Measurements from ENCODE around the gene ADGRG3.
"Not testable (repeated sequence)": the region's sequence is repeated elsewhere in the genome, so short reads cannot be mapped to it uniquely, and the experiment has no call there.

Gene ADGRG3

GRCh38 chr16:57699481-57699880 lies 31.4 kb downstream of the ADGRG3 start:
- no peak for DNase-seq

- DNase-seq, result no peak
Measured at GRCh38 chr16:57699899-57700298, 31.8 kb downstream of the ADGRG3 start.

- no peak for DNase-seq
Measured at GRCh38 chr16:57700781-57701551, 32.9 kb downstream of the ADGRG3 start.

- no peak for DNase-seq
Measured at GRCh38 chr16:57701759-57702371, 33.8 kb downstream of the ADGRG3 start.

GRCh38 chr16:57703416-57704010 lies 35.4 kb downstream of the ADGRG3 start:
- no peak for DNase-seq

DNA sequence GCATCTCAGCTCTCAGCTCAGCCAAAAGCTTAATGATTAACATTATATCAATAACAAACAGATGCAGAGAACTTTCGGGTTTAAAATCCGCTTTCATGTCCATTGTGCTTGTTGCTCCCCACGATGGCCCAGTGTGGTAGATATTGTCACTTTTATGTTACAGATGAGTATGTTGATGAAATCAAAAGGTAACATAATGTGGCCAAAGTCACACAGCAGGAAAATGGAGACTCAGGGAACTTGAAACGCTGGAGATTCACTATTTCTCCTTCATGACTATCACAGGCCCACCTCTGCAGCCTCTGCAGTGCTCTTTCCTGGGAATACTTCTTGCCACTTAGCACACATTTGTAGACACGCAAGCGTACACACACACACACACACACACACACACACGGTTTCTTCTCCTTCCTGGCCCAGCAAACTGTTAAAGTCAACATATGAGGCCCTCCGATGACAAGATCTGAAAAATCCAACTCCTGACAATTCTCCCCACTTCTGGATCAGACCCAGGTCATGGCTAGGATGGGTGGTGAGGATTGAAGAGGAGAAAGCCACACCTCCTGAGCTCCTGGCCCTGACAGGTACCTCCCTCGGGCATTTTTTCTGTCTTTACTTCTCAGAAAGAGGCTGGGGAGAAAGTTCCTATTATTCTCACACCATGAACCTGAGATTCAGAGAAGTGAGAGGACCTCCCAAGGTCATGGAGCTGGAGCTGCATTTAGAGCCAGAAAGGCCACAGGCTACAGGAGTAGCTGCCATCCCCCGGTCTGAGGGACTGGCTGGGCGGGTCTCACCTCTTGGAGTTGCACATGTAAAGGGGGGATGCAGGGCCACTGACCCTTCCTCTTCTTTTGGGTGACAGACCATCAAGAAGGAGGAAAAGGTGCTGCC lies 36.2 kb downstream of the ADGRG3 start:
- DNase-seq, result no peak

DNA sequence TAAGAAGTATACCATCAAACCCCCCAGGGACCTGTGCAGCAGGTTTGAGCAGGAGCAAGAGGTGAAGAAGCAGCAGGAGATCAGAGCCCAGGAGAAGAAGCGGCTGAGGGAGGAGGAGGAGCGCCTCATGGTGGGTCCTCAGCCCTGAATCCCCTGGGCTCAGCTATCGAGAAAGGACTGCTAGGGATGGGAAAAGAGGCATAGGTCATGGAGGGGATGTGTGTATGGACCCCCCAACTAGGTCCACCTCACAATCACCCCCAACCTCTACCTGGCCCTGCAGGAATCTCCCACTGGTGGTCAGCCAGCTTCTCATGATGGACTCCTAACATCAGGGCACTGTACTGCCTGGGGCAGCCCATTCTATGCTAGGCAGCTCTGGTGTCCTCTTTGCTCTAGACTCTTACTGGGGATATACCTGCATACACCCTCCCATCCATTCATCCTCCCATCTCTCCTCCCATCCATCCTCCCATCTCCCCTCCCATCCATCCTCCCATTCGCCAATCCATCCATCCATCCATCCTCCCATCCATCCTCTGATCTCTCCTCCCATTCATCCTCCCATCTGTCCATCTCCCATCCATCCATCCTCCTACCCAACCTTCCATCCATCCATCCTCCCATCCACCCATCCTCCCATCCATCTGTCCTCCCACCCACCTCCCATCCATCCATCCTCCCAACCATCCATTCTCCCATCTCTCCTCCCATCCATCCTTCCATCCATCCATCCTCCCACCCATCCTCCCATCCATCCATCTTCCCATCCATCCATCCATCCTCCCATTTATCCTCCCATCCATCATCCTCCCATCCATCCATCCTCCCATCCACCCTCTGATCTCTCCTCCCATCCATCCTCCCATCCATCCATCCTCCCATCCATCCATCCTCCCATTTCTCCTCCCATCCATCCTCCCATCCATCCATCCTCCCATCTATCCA lies 37.1 kb downstream of the ADGRG3 start:
- DNase-seq, result no peak

GRCh38 chr16:57706717-57707116 lies 38.6 kb downstream of the ADGRG3 start:
- DNase-seq, result no peak

DNA sequence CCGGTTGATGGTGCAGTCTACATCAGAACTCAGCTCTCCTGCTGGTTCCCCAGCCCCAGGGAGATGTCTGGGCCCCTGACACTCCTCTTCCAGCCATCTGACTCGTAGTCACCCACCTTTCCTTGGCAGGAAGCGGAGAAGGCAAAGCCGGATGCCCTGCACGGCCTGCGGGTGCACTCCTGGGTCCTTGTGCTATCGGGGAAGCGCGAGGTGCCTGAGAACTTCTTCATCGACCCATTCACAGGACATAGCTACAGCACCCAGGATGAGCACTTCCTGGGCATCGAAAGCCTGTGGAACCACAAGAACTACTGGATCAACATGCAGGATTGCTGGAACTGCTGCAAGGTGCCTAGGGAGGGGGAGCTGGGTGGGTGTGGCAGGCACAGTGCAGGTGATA lies 39.2 kb downstream of the ADGRG3 start:
- no peak for DNase-seq

GRCh38 chr16:57708168-57708567 lies 40.1 kb downstream of the ADGRG3 start:
- DNase-seq, result no peak

- no peak for DNase-seq
Measured at GRCh38 chr16:57709663-57710062, 41.6 kb downstream of the ADGRG3 start.

GRCh38 chr16:57711346-57711745 lies 43.2 kb downstream of the ADGRG3 start:
- no peak for DNase-seq

DNA sequence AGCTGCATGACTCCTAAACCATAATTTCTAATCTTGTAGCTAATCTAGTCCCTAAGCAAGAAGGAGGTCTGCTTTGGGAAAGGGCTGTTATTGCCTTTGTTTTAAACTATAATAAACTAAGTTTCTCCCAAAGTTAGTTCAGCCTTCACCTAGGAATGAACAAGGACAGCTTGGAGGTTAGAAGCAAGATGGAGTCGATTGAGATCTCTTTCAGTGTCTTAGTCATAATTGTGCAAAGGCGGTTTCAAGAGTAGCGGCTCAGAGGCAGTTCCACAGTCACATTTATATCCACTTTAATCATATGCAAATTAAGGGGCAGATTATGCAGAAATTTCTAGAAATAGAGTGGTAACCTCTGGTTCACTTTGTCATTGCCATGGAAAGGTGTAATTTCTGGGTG lies 43.9 kb downstream of the ADGRG3 start:
- DNase-seq, result no peak

DNA sequence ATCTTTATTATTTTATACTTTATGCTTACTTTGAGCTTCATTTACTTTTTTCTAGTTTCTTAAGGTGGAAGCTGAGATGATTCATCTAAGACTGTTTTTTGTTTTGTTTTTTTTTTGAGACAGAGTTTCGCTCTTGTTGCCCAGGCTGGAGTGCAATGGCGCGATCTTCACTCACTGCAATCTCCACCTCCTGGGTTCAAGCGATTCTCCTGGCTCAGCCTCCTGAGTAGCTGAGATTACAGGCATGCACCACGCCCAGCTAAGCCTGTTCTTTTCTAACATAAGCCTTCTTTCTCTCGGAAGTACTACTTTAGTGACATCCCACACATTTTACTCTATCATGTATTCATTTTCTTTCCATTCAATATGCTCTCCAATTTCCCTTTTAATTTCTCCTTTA lies 44.5 kb downstream of the ADGRG3 start:
- not testable (repeated sequence) for DNase-seq

DNA sequence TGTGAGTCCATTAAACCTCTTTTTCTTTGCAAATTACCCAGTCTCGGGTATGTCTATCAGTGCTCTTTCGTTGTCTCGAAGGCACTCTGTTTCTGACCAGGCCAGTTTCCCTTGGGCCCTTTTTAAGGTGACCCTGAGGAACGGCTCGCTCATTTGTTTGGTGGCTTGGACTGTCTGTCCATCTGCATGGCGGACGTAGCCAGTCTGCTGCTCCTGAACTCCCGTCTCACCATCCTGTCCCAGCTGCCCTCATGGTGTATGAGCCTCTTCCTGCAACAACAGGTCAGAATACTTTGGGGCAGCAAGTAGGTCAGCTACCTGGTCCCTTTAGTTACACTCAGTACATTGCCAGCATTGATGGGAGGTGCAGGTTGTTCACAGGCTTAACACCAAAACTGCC lies 45.5 kb downstream of the ADGRG3 start:
- DNase-seq, result no peak

DNA sequence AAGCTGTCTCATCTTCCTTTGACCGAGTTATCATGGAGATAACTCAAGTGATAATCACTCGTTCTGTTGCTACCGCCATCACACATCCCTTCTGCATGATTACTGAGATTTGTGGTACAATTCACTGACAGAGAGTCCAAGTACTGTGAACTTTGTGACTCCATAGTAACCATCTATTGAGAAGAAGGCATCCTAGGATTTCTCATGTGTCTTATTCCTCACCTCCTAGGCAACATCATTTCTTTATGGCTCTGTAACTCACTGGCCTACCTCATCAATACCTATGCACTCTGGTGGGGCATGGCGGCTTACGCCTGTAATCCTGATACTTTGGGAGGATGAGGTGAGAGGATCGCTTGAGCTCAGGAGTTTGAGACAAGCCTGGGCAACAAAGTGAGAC lies 45.9 kb downstream of the ADGRG3 start:
- no peak for DNase-seq

DNA sequence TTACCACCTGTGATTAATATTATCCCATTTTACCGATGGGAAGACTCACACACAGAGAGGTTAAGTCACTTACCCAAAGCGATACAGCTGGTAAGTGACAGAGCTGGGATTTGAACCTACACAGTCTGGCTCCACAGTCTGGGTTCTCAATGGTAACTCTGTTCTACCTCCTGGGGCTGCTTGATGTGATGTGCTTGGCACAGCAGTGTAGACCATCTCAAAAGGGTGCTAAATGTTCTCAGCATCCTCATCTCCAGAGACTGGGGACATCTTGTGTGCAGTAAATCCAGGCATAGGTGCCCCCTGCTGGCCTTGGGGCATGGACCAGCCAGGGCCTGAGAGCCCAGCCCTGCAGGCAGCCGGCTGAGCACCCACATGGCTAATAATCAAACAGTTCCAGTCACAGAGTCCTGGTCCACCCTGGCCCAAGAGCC lies 52.1 kb downstream of the ADGRG3 start:
- DNase-seq, result peak; percentile 52

- DNase-seq, result no peak
Measured at GRCh38 chr16:57721356-57722209, 53.5 kb downstream of the ADGRG3 start.

GRCh38 chr16:57722210-57722499 lies 54.0 kb downstream of the ADGRG3 start:
- DNase-seq, result no peak

- DNase-seq, result no peak
Measured at GRCh38 chr16:57722651-57723050, 54.5 kb downstream of the ADGRG3 start.

GRCh38 chr16:57723170-57723569 lies 55.1 kb downstream of the ADGRG3 start:
- DNase-seq, result no peak

All from CD4-positive, alpha-beta T cell treated with Interleukin-12 subunit alpha and Interleukin-12 subunit beta, for 1 hour (primary cell).